WTC11 (cell line): ENCODE data around the gene CTXN1.

Source experiments
- TEAD4 ChIP-seq: sonication (generic); formaldehyde crosslinking; IDR thresholded peaks from 2 replicates; pipeline ENCODE4 v1.8.0; 2022; ENCODE audit warnings: mild to moderate bottlenecking, missing genetic modification reagents
- TF ChIP-seq, protein P1 (sequence below): sonication (generic); formaldehyde crosslinking; IDR thresholded peaks from 2 replicates; pipeline ENCODE4 v1.8.0; 2022; ENCODE audit warnings: mild to moderate bottlenecking, missing genetic modification reagents
- TF ChIP-seq, protein P2 (sequence below): fragments of 200-600 bp; IDR thresholded peaks from 2 replicates; pipeline ENCODE4 v1.8.0; 2022; ENCODE audit warnings: antibody characterized with exemption

DNA sequence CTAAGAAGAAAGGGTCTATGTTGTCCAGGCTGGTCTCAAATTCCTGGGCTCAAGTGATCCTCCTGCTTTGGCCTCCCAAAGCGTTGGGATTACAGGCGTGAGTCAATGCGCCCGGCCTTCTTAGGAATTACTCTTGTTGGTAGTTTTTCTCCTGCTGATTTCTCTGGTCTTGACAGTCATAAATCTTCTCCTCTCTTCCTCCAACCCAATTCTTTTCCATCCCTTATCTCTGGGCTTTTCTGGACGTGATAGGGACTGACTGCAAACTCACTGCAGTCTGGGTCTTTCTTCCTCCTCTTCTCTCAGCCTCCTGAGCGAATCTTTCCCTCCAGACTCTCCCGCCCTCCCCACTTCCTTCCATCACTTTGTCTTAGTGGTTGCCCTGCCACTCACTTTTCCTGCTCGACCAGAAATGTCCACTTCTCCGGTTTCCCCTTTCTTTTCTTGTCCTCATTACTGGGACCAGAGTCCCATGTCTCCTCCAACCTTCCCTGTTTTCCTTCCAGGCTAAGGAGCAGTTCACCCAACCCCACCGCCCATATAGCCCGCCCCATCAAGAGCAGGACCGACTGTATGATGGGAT, 39.4 kb upstream of the CTXN1 start:
- TF ChIP-seq TEAD4: no peak
- TF ChIP-seq, protein P1, sequence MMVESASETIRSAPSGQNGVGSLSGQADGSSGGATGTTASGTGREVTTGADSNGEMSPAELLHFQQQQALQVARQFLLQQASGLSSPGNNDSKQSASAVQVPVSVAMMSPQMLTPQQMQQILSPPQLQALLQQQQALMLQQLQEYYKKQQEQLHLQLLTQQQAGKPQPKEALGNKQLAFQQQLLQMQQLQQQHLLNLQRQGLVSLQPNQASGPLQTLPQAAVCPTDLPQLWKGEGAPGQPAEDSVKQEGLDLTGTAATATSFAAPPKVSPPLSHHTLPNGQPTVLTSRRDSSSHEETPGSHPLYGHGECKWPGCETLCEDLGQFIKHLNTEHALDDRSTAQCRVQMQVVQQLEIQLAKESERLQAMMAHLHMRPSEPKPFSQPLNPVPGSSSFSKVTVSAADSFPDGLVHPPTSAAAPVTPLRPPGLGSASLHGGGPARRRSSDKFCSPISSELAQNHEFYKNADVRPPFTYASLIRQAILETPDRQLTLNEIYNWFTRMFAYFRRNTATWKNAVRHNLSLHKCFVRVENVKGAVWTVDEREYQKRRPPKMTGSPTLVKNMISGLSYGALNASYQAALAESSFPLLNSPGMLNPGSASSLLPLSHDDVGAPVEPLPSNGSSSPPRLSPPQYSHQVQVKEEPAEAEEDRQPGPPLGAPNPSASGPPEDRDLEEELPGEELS (CRISPR knock-in tag): no peak
- TF ChIP-seq, protein P2, sequence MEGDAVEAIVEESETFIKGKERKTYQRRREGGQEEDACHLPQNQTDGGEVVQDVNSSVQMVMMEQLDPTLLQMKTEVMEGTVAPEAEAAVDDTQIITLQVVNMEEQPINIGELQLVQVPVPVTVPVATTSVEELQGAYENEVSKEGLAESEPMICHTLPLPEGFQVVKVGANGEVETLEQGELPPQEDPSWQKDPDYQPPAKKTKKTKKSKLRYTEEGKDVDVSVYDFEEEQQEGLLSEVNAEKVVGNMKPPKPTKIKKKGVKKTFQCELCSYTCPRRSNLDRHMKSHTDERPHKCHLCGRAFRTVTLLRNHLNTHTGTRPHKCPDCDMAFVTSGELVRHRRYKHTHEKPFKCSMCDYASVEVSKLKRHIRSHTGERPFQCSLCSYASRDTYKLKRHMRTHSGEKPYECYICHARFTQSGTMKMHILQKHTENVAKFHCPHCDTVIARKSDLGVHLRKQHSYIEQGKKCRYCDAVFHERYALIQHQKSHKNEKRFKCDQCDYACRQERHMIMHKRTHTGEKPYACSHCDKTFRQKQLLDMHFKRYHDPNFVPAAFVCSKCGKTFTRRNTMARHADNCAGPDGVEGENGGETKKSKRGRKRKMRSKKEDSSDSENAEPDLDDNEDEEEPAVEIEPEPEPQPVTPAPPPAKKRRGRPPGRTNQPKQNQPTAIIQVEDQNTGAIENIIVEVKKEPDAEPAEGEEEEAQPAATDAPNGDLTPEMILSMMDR: no peak
